Stimulated activated CD4-positive, alpha-beta T cell treated with anti-CD3 and anti-CD28 coated beads, Interleukin-2, amount 100 ng/mL, for 24 hours (primary cell): ENCODE results near the gene BIRC6.
"Not testable (repeated sequence)": the region's sequence is repeated elsewhere in the genome, so short reads cannot be mapped to it uniquely, and the experiment has no call there.

ENCODE experiments used
- DNase-seq, 2 donors: peaks; one replicate each; pipeline ENCODE4 v3.0.0-alpha.2; 2020

Gene BIRC6

GRCh38 chr2:32356681-32357317, at the start of gene BIRC6:
TSS of gene BIRC6 (plus strand) at chr2:32357023. CDS start at chr2:32357162, 139 bp downstream.
- DNase-seq = peak; percentile 96 to 97

- no peak for DNase-seq
Observed at GRCh38 chr2:32310577-32310976, 46.2 kb upstream of the BIRC6 start.

- no peak for DNase-seq
Observed at GRCh38 chr2:32314886-32315285, 41.9 kb upstream of the BIRC6 start.

- DNase-seq = not testable (repeated sequence)
Observed at GRCh38 chr2:32328679-32329078, 28.1 kb upstream of the BIRC6 start.

GRCh38 chr2:32329180-32329980, 27.4 kb upstream of the BIRC6 start:
- not testable (repeated sequence) for DNase-seq

GRCh38 chr2:32330136-32330535, 26.7 kb upstream of the BIRC6 start:
- DNase-seq = no peak

- DNase-seq = no peak
Observed at GRCh38 chr2:32342801-32343200, 14.0 kb upstream of the BIRC6 start.

GRCh38 chr2:32350797-32351196, 6.0 kb upstream of the BIRC6 start:
- not testable (repeated sequence) for DNase-seq

GRCh38 chr2:32355976-32356680, 695 bp upstream of the BIRC6 start:
- no peak for DNase-seq

- peak; percentile 47 to 49 for DNase-seq
Observed at GRCh38 chr2:32357318-32358110, 691 bp downstream of the BIRC6 start.

GRCh38 chr2:32358111-32358482, 1.3 kb downstream of the BIRC6 start:
- peak; percentile 19 to 29 for DNase-seq

GRCh38 chr2:32360416-32360815, 3.6 kb downstream of the BIRC6 start:
- DNase-seq = no peak

- DNase-seq = not testable (repeated sequence)
Observed at GRCh38 chr2:32362997-32363396, 6.2 kb downstream of the BIRC6 start.

- no peak for DNase-seq
Observed at GRCh38 chr2:32363597-32363996, 6.8 kb downstream of the BIRC6 start.

- not testable (repeated sequence) for DNase-seq
Observed at GRCh38 chr2:32364290-32364689, 7.5 kb downstream of the BIRC6 start.

- not testable (repeated sequence) for DNase-seq
Observed at GRCh38 chr2:32365679-32366078, 8.9 kb downstream of the BIRC6 start.

GRCh38 chr2:32366595-32366994, 9.8 kb downstream of the BIRC6 start:
- no peak for DNase-seq

- no peak for DNase-seq
Observed at GRCh38 chr2:32369222-32369621, 12.4 kb downstream of the BIRC6 start.

- DNase-seq = not testable (repeated sequence)
Observed at GRCh38 chr2:32370942-32371341, 14.1 kb downstream of the BIRC6 start.

GRCh38 chr2:32372519-32373182, 15.8 kb downstream of the BIRC6 start:
- no peak for DNase-seq

GRCh38 chr2:32375228-32375892, 18.5 kb downstream of the BIRC6 start:
- no peak for DNase-seq

GRCh38 chr2:32376756-32377155, 19.9 kb downstream of the BIRC6 start:
- no peak for DNase-seq
